ENCODE measurements around the gene PANK2. TPM values are rescaled to one million over a fixed set of nuclear protein-coding genes. Genes with fewer than 3 reads are reported as not detected.
A peak's percentile ranks its signal among the peaks of the same experiment; 100 is the strongest.
"Not testable (repeated sequence)": the region's sequence is repeated elsewhere in the genome, so short reads cannot be mapped to it uniquely, and the experiment has no call there.

The PANK2 gene
- polyA plus RNA-seq (2013): 27.3 TPM

GRCh38 chr20:3888622-3889488, at the start of gene PANK2:
TSS of gene PANK2 (plus strand) at chr20:3889387.
- no peaks in the 10 kb centered on the region for H3K27me3 ChIP-seq (replicated peaks in 2 of 5; ENCODE audit: control insufficient read depth in 4 of 5, insufficient read depth in 5 of 5, low read length in 4 of 5)
- POLR2A ChIA-PET: interaction anchor here (0.6 to 0.7 kb wide), 2 partner anchors 75 to 124 kb away, joined by 3 to 5 read pairs; no protein-coding TSS in a partner anchor
- H3K4me1 ChIP-seq (ENCODE audit: control extremely low read depth in 1 of 4, control insufficient read depth in 4 of 4, insufficient read depth in 4 of 4, low read length in 3 of 4): peaks cover 15 to 41% (median 34%) of the 10 kb centered on the region in 4 experiments
- no peaks in the 10 kb centered on the region for H3K9me3 ChIP-seq (ENCODE audit: control extremely low read depth in 1 of 5, control insufficient read depth in 4 of 5, insufficient read depth in 2 of 5, low read depth in 1 of 5, low read length in 4 of 5)
- H3K27ac ChIP-seq (ENCODE audit: insufficient read depth in 1 of 2, low read depth in 1 of 2, low read length in 2 of 2, poor library complexity in 1 of 2, severe bottlenecking in 2 of 2): peak within 1 kb of the TSS; percentile 76 to 94
- peak; percentile 97 to 98 (median 98) for DNase-seq
- peaks cover 0 to 15% (median 5%) of the 10 kb centered on the region in 4 experiments for H3K36me3 ChIP-seq (ENCODE audit: control insufficient read depth in 4 of 4, insufficient read depth in 4 of 4, low read length in 3 of 4)
- H3K4me3 ChIP-seq (ENCODE audit: control insufficient read depth in 1 of 7, extremely low read depth in 1 of 7, insufficient read depth in 4 of 7, low read depth in 2 of 7, low read length in 6 of 7): peak within 1 kb of the TSS; percentile 93 to 99 (median 94)
- CTCF ChIA-PET: interaction anchor here (1.3 to 1.6 kb wide), 4 partner anchors 13 to 110 kb away, joined by 3 to 5 read pairs (median 4); no protein-coding TSS in a partner anchor
- 0% methylated on average over 51 of the region's 72 CpGs for WGBS (ENCODE audit: insufficient coverage)

- POLR2A ChIA-PET; H3K9me3 ChIP-seq (ENCODE audit: control extremely low read depth in 1 of 5, control insufficient read depth in 4 of 5, insufficient read depth in 2 of 5, low read depth in 1 of 5, low read length in 4 of 5); H3K27me3 ChIP-seq (replicated peaks in 2 of 5; ENCODE audit: control insufficient read depth in 4 of 5, insufficient read depth in 5 of 5, low read length in 4 of 5); H3K36me3 ChIP-seq (ENCODE audit: control insufficient read depth in 4 of 4, insufficient read depth in 4 of 4, low read length in 3 of 4); H3K4me3 ChIP-seq (ENCODE audit: control insufficient read depth in 1 of 7, extremely low read depth in 1 of 7, insufficient read depth in 4 of 7, low read depth in 2 of 7, low read length in 6 of 7); DNase-seq; H3K27ac ChIP-seq (ENCODE audit: insufficient read depth in 1 of 2, low read depth in 1 of 2, low read length in 2 of 2, poor library complexity in 1 of 2, severe bottlenecking in 2 of 2): not testable (repeated sequence)
- WGBS (ENCODE audit: insufficient coverage): 95% methylated on average over 3 of the region's 7 CpGs
- CTCF ChIA-PET: interaction anchor here (1.2 to 2.3 kb wide), 2 partner anchors 14 to 20 kb away, joined by 3 to 5 read pairs; partner anchors contain the start of gene AP5S1
- peaks cover 7 to 45% (median 24%) of the 10 kb centered on the region in 4 experiments for H3K4me1 ChIP-seq (ENCODE audit: control extremely low read depth in 1 of 4, control insufficient read depth in 4 of 4, insufficient read depth in 4 of 4, low read length in 3 of 4)
Measured at GRCh38 chr20:3840201-3840600, 49.0 kb upstream of the PANK2 start.

DNA sequence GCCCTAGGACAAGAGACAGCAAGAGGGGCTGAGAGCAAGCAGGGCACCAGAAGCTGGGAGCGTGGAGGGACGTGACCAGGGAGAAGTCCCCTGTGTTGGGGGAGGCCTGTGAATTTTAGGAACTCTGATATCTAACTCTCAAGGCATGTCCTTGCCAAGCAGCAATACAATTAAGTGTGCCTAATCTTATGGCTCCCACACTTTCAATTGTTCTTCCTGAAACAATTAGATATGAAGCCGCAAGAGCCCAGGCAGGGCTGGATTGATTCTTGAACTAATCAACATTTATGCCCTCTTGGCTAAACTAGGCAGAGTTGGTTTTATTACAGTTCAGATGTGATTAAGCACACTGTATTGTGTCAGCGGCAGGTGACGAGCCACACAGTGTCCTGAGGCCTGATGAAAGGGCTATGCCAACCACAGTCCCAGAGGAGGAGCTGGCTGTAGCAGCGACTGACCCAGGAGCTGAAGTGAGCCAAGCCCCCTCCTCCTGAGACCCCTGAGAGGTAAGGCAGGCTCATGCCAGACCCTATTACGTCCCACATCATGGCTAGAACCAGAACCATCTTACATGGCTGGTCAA, 46.7 kb upstream of the PANK2 start:
- DNase-seq: peak; percentile 72 to 77 (median 74)
- Histone ChIP-seq H3K4me3 (ENCODE audit: control insufficient read depth in 1 of 7, extremely low read depth in 1 of 7, insufficient read depth in 4 of 7, low read depth in 2 of 7, low read length in 6 of 7) (no peak overlapping the region), H3K27me3 (replicated peaks in 2 of 5; ENCODE audit: control insufficient read depth in 4 of 5, insufficient read depth in 5 of 5, low read length in 4 of 5) (no peaks in the 10 kb centered on the region), H3K27ac (ENCODE audit: insufficient read depth in 1 of 2, low read depth in 1 of 2, low read length in 2 of 2, poor library complexity in 1 of 2, severe bottlenecking in 2 of 2) (peak overlapping the region in 1 of 2 experiments; percentile 31), H3K36me3 (ENCODE audit: control insufficient read depth in 4 of 4, insufficient read depth in 4 of 4, low read length in 3 of 4) (no peaks in the 10 kb centered on the region), H3K4me1 (ENCODE audit: control extremely low read depth in 1 of 4, control insufficient read depth in 4 of 4, insufficient read depth in 4 of 4, low read length in 3 of 4) (peaks cover 7 to 60% (median 36%) of the 10 kb centered on the region in 4 experiments), H3K9me3 (ENCODE audit: control extremely low read depth in 1 of 5, control insufficient read depth in 4 of 5, insufficient read depth in 2 of 5, low read depth in 1 of 5, low read length in 4 of 5) (no peaks in the 10 kb centered on the region)
- ChIA-PET CTCF (interaction anchor here (0.8 to 3.9 kb wide), 4 partner anchors 11 to 56 kb away, joined by 3 to 24 read pairs (median 4); partner anchors contain the start of gene CENPB), POLR2A (interaction anchor here (0.7 to 0.9 kb wide), 2 partner anchors 22 to 71 kb away, joined by 3 to 6 read pairs; partner anchors contain the start of gene AP5S1)
- WGBS (ENCODE audit: insufficient coverage): 83% methylated on average over 2 of the region's 7 CpGs

DNA sequence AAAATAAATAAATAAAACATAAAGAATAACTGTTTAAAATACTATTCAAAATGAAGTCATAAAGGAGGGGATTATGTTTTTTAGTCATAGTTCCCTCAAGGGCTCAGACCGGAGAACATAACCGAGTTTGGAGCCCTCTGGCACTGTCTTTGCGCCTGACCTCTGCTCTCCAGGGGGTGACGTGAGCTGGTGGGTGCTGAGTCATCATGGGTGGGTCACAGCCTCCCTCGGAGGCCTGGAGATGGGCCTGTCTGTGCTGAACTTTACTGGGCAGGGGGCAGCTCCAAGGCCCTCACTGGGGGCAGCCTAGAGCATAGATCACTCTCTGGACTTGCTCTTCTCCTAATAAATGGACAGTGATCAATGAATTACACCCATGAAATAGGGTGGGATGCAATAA, 45.7 kb upstream of the PANK2 start:
- no peak overlapping the region for H3K4me3 ChIP-seq (ENCODE audit: control insufficient read depth in 1 of 7, extremely low read depth in 1 of 7, insufficient read depth in 4 of 7, low read depth in 2 of 7, low read length in 6 of 7)
- POLR2A ChIA-PET: no interaction called here
- no peak overlapping the region for H3K27ac ChIP-seq (ENCODE audit: insufficient read depth in 1 of 2, low read depth in 1 of 2, low read length in 2 of 2, poor library complexity in 1 of 2, severe bottlenecking in 2 of 2)
- no CpG with 5 or more reads among the region's 5 CpGs for WGBS (ENCODE audit: insufficient coverage)
- no peaks in the 10 kb centered on the region for H3K27me3 ChIP-seq (replicated peaks in 2 of 5; ENCODE audit: control insufficient read depth in 4 of 5, insufficient read depth in 5 of 5, low read length in 4 of 5)
- peak; percentile 34 to 66 (median 50) for DNase-seq
- H3K9me3 ChIP-seq (ENCODE audit: control extremely low read depth in 1 of 5, control insufficient read depth in 4 of 5, insufficient read depth in 2 of 5, low read depth in 1 of 5, low read length in 4 of 5): no peaks in the 10 kb centered on the region
- peaks cover 0 to 2% (median 0%) of the 10 kb centered on the region in 4 experiments for H3K36me3 ChIP-seq (ENCODE audit: control insufficient read depth in 4 of 4, insufficient read depth in 4 of 4, low read length in 3 of 4)
- CTCF ChIA-PET: interaction anchor here (0.8 to 3.9 kb wide), 4 partner anchors 10 to 57 kb away, joined by 3 to 24 read pairs (median 6); partner anchors contain the start of gene CENPB
- peaks cover 7 to 59% (median 42%) of the 10 kb centered on the region in 4 experiments for H3K4me1 ChIP-seq (ENCODE audit: control extremely low read depth in 1 of 4, control insufficient read depth in 4 of 4, insufficient read depth in 4 of 4, low read length in 3 of 4)

GRCh38 chr20:3843990-3844619, 45.1 kb upstream of the PANK2 start:
- H3K36me3 ChIP-seq (ENCODE audit: control insufficient read depth in 4 of 4, insufficient read depth in 4 of 4, low read length in 3 of 4); H3K9me3 ChIP-seq (ENCODE audit: control extremely low read depth in 1 of 5, control insufficient read depth in 4 of 5, insufficient read depth in 2 of 5, low read depth in 1 of 5, low read length in 4 of 5); H3K4me3 ChIP-seq (ENCODE audit: control insufficient read depth in 1 of 7, extremely low read depth in 1 of 7, insufficient read depth in 4 of 7, low read depth in 2 of 7, low read length in 6 of 7); DNase-seq; H3K27me3 ChIP-seq (replicated peaks in 2 of 5; ENCODE audit: control insufficient read depth in 4 of 5, insufficient read depth in 5 of 5, low read length in 4 of 5); H3K27ac ChIP-seq (ENCODE audit: insufficient read depth in 1 of 2, low read depth in 1 of 2, low read length in 2 of 2, poor library complexity in 1 of 2, severe bottlenecking in 2 of 2); POLR2A ChIA-PET: not testable (repeated sequence)
- 96% methylated on average over 4 of the region's 9 CpGs for WGBS (ENCODE audit: insufficient coverage)
- CTCF ChIA-PET: interaction anchor here (1.8 to 3.9 kb wide), 4 partner anchors 10 to 58 kb away, joined by 6 to 24 read pairs (median 6); partner anchors contain the start of genes AP5S1 and CENPB
- peaks cover 4 to 54% (median 39%) of the 10 kb centered on the region in 4 experiments for H3K4me1 ChIP-seq (ENCODE audit: control extremely low read depth in 1 of 4, control insufficient read depth in 4 of 4, insufficient read depth in 4 of 4, low read length in 3 of 4)

- WGBS (ENCODE audit: insufficient coverage): 0% methylated on average over 18 of the region's 22 CpGs
- CTCF ChIA-PET: no interaction called here
- peaks cover 0 to 10% (median under 1%) of the 10 kb centered on the region in 4 experiments for H3K36me3 ChIP-seq (ENCODE audit: control insufficient read depth in 4 of 4, insufficient read depth in 4 of 4, low read length in 3 of 4)
- H3K27me3 ChIP-seq (replicated peaks in 2 of 5; ENCODE audit: control insufficient read depth in 4 of 5, insufficient read depth in 5 of 5, low read length in 4 of 5): no peaks in the 10 kb centered on the region
- H3K4me3 ChIP-seq (ENCODE audit: control insufficient read depth in 1 of 7, extremely low read depth in 1 of 7, insufficient read depth in 4 of 7, low read depth in 2 of 7, low read length in 6 of 7): peak overlapping the region; percentile 78 to 98 (median 88)
- POLR2A ChIA-PET: no interaction called here
- H3K27ac ChIP-seq (ENCODE audit: insufficient read depth in 1 of 2, low read depth in 1 of 2, low read length in 2 of 2, poor library complexity in 1 of 2, severe bottlenecking in 2 of 2): peak overlapping the region; percentile 33 to 90
- peaks cover 1 to 36% (median 27%) of the 10 kb centered on the region in 4 experiments for H3K4me1 ChIP-seq (ENCODE audit: control extremely low read depth in 1 of 4, control insufficient read depth in 4 of 4, insufficient read depth in 4 of 4, low read length in 3 of 4)
- DNase-seq: no peak
- no peaks in the 10 kb centered on the region for H3K9me3 ChIP-seq (ENCODE audit: control extremely low read depth in 1 of 5, control insufficient read depth in 4 of 5, insufficient read depth in 2 of 5, low read depth in 1 of 5, low read length in 4 of 5)
Measured at GRCh38 chr20:3846378-3846739, 42.8 kb upstream of the PANK2 start.

Data from common myeloid progenitor, CD34-positive (primary cell).